ENCODE results near the gene MACF1.
"Not testable (repeated sequence)": the region's sequence is repeated elsewhere in the genome, so short reads cannot be mapped to it uniquely, and the experiment has no call there.

The MACF1 gene, protein sequence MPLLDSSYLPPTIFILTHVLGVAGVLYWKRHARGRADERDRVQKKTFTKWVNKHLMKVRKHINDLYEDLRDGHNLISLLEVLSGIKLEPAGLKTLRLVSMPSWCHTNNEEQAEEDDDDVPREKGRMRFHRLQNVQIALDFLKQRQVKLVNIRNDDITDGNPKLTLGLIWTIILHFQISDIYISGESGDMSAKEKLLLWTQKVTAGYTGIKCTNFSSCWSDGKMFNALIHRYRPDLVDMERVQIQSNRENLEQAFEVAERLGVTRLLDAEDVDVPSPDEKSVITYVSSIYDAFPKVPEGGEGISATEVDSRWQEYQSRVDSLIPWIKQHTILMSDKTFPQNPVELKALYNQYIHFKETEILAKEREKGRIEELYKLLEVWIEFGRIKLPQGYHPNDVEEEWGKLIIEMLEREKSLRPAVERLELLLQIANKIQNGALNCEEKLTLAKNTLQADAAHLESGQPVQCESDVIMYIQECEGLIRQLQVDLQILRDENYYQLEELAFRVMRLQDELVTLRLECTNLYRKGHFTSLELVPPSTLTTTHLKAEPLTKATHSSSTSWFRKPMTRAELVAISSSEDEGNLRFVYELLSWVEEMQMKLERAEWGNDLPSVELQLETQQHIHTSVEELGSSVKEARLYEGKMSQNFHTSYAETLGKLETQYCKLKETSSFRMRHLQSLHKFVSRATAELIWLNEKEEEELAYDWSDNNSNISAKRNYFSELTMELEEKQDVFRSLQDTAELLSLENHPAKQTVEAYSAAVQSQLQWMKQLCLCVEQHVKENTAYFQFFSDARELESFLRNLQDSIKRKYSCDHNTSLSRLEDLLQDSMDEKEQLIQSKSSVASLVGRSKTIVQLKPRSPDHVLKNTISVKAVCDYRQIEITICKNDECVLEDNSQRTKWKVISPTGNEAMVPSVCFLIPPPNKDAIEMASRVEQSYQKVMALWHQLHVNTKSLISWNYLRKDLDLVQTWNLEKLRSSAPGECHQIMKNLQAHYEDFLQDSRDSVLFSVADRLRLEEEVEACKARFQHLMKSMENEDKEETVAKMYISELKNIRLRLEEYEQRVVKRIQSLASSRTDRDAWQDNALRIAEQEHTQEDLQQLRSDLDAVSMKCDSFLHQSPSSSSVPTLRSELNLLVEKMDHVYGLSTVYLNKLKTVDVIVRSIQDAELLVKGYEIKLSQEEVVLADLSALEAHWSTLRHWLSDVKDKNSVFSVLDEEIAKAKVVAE (N-terminal part only)

DNA sequence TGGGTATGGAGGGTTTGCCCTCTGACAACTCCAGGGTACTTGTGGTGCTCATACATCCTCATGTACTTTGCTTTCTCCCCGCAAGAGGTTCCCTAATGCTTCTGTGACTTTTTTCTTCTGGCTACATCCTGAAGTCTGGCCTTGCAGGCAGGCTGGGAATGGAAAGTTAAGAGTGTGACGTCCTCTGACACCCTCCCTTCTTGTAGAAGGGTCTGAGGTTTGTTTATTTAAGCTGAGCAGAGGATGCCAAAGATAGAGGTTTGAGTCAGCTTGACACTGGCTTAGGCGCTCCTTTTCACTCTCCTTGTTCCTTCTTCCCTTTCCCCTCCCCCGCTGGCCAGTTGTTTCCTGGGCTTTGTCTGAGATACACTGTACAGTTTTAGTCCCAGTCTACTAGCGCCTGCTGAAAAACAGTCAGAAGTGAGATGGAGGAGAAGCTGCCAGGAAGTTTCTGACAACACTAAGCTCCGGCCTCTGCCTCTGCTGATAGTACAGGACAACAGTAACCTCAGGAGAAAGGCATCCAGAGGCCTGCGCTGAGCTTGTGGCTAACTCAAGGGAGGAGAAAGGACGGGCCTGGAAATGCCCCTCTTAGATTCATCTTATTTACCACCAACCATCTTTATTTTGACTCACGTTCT lies at the start of gene MACF1:
MACF1 (plus strand) TSS at position 255 of the 641 bp plus-strand sequence; CDS start at position 583, 328 bp downstream.
- in situ Hi-C loops (cut with MboI; ENCODE audit: low sequenced_read_pairs, unreplicated experiment): no loop called here
- TF ChIP-seq, protein P1, sequence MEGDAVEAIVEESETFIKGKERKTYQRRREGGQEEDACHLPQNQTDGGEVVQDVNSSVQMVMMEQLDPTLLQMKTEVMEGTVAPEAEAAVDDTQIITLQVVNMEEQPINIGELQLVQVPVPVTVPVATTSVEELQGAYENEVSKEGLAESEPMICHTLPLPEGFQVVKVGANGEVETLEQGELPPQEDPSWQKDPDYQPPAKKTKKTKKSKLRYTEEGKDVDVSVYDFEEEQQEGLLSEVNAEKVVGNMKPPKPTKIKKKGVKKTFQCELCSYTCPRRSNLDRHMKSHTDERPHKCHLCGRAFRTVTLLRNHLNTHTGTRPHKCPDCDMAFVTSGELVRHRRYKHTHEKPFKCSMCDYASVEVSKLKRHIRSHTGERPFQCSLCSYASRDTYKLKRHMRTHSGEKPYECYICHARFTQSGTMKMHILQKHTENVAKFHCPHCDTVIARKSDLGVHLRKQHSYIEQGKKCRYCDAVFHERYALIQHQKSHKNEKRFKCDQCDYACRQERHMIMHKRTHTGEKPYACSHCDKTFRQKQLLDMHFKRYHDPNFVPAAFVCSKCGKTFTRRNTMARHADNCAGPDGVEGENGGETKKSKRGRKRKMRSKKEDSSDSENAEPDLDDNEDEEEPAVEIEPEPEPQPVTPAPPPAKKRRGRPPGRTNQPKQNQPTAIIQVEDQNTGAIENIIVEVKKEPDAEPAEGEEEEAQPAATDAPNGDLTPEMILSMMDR (IDR thresholded peaks at IDR 0.05; ENCODE audit: borderline replicate concordance, control extremely low read depth, extremely low read depth, insufficient read depth, missing control alignments): no peak
- no peak for DNase-seq (ENCODE audit: low spot score)

DNA sequence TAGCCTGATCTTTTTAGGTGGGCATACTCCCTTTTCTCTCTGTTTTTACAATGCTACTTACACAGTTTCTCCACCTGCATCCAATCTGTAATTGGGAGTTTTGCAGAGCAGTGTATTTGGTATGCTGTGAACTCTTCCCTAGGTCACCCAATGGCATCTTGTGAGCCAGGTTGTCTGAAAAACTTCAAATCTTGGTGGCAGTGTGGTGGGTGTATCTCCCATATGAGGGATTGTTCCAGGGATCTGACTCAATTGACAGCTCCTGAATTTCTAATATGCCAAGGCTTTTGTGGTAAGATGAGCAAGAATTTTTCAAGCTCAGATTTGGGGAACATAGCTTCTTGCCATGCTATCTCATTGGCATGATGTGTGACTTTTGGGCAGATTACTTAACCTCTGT lies 47.2 kb upstream of the MACF1 start:
- TF ChIP-seq, protein P1 (IDR thresholded peaks at IDR 0.05; ENCODE audit: borderline replicate concordance, control extremely low read depth, extremely low read depth, insufficient read depth, missing control alignments): no peak
- in situ Hi-C loops (cut with MboI; ENCODE audit: low sequenced_read_pairs, unreplicated experiment): no loop called here
- DNase-seq (ENCODE audit: low spot score): no peak

DNA sequence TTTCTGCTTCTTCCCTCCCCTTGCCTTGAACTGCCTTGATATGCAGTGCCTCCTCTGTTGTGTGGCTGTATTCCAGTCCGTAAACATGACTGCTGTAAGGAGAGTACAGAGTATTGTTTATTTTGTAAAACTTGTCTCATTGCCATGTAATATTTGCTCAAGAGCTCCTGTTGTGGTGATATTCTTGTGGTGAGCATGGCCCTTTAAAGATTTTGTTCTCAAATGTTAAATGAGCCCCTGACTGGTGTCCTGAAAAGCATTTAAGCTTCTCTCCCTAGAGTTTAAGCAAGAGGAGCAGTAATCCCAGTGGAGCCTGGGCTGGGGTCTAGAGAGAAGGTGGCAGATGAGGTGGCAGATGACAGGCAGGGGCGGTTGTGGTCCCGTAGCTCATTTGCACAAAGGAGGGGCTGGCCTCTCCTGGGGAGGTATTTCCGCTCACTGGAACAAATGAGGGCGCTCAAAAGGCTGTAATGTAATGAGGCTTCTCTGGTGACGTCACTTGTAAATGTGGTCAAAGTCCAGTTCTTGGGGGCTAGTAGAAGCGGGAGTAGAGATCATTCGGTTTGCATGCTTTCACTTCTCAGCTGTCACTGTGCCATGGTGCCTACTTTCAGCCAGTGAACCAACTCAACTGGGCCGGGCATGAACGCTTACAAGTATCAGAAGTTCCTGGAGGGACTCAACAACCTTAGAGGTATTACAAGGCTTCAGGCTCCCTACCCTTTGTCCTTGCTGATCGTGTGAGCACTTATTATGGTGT lies 46.0 kb upstream of the MACF1 start:
- in situ Hi-C loops (cut with MboI; ENCODE audit: low sequenced_read_pairs, unreplicated experiment): no loop called here
- DNase-seq (ENCODE audit: low spot score): no peak
- TF ChIP-seq, protein P1 (IDR thresholded peaks at IDR 0.05; ENCODE audit: borderline replicate concordance, control extremely low read depth, extremely low read depth, insufficient read depth, missing control alignments): no peak

DNA sequence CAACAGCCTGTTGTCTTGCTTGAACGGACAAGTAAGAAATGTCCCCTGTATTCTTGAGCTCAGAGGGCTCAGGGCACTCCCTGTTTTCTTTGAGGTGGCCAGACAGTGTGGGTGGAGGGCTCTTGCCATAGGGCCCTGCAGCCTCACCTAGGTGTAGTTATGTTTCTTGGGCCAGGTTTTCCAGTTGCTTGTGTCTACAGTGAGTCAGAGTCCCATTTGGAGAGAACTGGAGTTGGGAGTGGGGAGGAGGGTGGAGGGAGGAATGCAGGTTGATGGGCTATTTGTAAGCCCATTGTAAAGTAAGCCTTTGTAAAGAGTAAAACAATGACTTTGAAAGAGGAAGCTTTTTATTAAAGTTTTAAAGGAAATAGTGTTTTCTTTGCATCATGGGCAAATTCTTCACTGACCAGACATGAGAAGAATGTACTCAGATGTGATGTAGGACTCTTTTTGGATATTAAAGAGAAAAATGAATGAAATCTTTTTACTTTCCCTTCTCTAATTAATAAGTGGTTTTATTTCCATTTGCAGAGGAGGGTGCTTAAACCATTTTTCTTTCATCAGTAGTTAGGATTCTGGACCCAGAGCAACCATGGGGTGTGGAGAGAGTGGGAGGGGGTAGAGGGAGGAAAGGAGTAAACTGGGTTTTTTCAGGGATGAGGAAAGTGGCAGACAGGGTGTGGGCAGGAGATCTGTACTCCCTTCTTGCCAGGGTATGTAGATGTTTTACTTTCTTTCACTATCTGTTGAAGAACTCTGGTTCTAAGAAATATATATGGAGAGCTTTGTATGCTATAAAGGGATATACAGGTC lies 45.1 kb upstream of the MACF1 start:
- in situ Hi-C loops (cut with MboI; ENCODE audit: low sequenced_read_pairs, unreplicated experiment): no loop called here
- DNase-seq (ENCODE audit: low spot score): no peak

DNA sequence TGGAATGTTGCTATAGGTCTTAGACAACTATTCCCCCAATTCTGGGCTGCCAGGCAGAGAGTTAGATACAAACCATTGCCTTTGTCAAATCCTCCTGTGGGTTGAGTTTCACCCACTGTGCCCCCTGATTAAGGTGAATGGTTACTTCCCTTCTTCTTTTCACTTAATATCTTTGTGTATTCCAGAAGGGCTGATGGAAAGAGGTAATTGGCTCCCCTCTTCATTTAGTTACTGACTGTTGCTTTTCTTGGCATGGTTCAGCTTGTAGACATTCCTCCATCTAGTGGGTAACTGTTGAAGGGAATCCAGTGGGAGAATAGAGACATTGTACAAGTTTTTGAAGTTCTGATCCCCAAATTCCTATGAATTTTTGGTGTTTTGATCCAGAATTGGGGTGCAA lies 43.8 kb upstream of the MACF1 start:
- in situ Hi-C loops (cut with MboI; ENCODE audit: low sequenced_read_pairs, unreplicated experiment): no loop called here
- TF ChIP-seq, protein P1 (IDR thresholded peaks at IDR 0.05; ENCODE audit: borderline replicate concordance, control extremely low read depth, extremely low read depth, insufficient read depth, missing control alignments): no peak
- DNase-seq (ENCODE audit: low spot score): no peak

More for the DNA sequence above, 45.1 kb upstream of the MACF1 start:
- TF ChIP-seq, protein P1 (IDR thresholded peaks at IDR 0.05; ENCODE audit: borderline replicate concordance, control extremely low read depth, extremely low read depth, insufficient read depth, missing control alignments): no peak

DNA sequence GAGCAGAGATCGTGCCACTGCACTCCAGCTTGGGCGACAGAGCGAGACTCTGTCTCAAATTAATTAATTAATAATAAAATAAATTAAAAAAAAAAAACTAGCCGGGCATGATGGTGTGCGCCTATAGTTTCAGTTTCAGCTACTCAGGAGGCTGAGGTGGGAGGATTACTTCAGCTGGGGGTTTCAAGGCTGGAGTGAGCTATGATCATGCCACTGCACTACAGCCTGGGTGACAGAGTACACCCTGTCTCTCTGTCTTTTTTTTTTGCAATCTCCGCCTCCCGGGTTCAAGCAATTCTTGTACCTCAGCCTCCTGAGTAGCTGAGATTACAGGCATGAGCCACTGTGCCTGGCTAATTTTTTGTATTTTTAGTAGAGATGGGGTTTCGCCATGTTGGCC lies 42.7 kb upstream of the MACF1 start:
- in situ Hi-C loops (cut with MboI; ENCODE audit: low sequenced_read_pairs, unreplicated experiment); DNase-seq (ENCODE audit: low spot score): not testable (repeated sequence)

Measured in GM13976 (cell line).